ENCODE results near the gene DSCAM. TPM values are rescaled to one million over a fixed set of nuclear protein-coding genes. Genes with fewer than 3 reads are reported as not detected.

DSCAM gene
- total and polyA plus RNA-seq, 8 donors, result 0.37 TPM; not detected in 7

GRCh38 chr21:40717028-40717427 lies 129.9 kb downstream of the DSCAM start:
- Histone ChIP-seq H3K4me1 (no peaks in the 10 kb centered on the region), H3K27ac (no peak overlapping the region), H3K27me3 (no peaks in the 10 kb centered on the region), H3K36me3 (no peaks in the 10 kb centered on the region), H3K9me3 (peaks cover 0 to 14% (median 8%) of the 10 kb centered on the region in 4 donors), H3K4me3 (no peak overlapping the region)
- no peak for TF ChIP-seq POLR2AphosphoS5 (IDR thresholded peaks at IDR 0.05)
- no peak for TF ChIP-seq POLR2A (IDR thresholded peaks at IDR 0.05)
- no peak for TF ChIP-seq EP300 (IDR thresholded peaks at IDR 0.05)
- no peak for TF ChIP-seq CTCF (IDR thresholded peaks at IDR 0.05)
- WGBS, 5 donors, result 31 to 50% (median 34%) methylated on average over 3 of the region's 3 CpGs
- intact Hi-C loops (cut with DNase I; ENCODE audit: low total_unique reads), result no loop called here
- DNase-seq, result peak; percentile 28 to 42

- Histone ChIP-seq H3K9me3 (no peaks in the 10 kb centered on the region), H3K27me3 (no peaks in the 10 kb centered on the region), H3K27ac (no peak overlapping the region), H3K36me3 (no peaks in the 10 kb centered on the region), H3K4me3 (no peak overlapping the region), H3K4me1 (no peaks in the 10 kb centered on the region)
- DNase-seq, result no peak
- TF ChIP-seq POLR2AphosphoS5 (IDR thresholded peaks at IDR 0.05), result no peak
- TF ChIP-seq POLR2A (IDR thresholded peaks at IDR 0.05), result no peak
- TF ChIP-seq CTCF (IDR thresholded peaks at IDR 0.05), result no peak
- TF ChIP-seq EP300 (IDR thresholded peaks at IDR 0.05), result no peak
- intact Hi-C loops (cut with DNase I; ENCODE audit: low total_unique reads), result no loop called here
- WGBS, 5 donors, result 68 to 78% (median 77%) methylated on average over 4 of the region's 4 CpGs
Observed at GRCh38 chr21:40714536-40714935, 132.4 kb downstream of the DSCAM start.

DNA sequence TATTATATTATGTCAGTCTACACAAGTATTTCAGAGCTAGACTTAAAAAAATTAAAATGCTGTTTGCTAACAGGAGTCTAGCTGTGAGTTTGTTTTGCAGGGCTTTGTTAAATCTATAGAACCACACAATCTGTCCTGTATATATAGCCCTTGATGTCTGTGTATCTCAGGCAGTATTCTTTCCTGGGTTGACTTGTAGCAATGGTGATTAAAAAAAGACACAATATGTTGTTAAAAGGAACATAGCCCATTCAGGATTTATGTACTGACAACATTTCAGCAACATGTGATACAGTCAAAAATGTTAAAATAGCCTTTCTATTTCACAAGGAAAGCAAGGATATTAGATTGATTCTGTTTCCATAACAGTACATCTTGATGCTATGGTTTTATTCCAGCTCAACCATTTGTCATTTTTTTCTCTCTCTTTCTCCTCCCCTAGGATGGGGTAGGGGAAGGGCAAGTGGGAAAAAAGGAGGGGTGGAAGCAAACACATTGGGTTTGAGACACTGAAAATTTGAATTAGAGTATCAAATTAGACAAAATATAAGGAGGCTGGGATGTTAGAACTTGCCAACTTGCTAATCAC lies 139.2 kb downstream of the DSCAM start:
- no peaks in the 10 kb centered on the region for H3K9me3 ChIP-seq
- H3K4me3 ChIP-seq, result no peak overlapping the region
- no peak overlapping the region for H3K27ac ChIP-seq
- intact Hi-C loops (cut with DNase I; ENCODE audit: low total_unique reads), result no loop called here
- TF ChIP-seq POLR2A (IDR thresholded peaks at IDR 0.05) (no peak), EP300 (IDR thresholded peaks at IDR 0.05) (no peak), POLR2AphosphoS5 (IDR thresholded peaks at IDR 0.05) (no peak), CTCF (IDR thresholded peaks at IDR 0.05) (no peak)
- DNase-seq, result no peak
- no peaks in the 10 kb centered on the region for H3K36me3 ChIP-seq
- no peaks in the 10 kb centered on the region for H3K4me1 ChIP-seq
- H3K27me3 ChIP-seq, result no peaks in the 10 kb centered on the region

- Histone ChIP-seq H3K36me3 (no peaks in the 10 kb centered on the region), H3K9me3 (no peaks in the 10 kb centered on the region), H3K27ac (no peak overlapping the region), H3K4me3 (no peak overlapping the region), H3K4me1 (no peaks in the 10 kb centered on the region), H3K27me3 (no peaks in the 10 kb centered on the region)
- DNase-seq, result no peak
- intact Hi-C loops (cut with DNase I; ENCODE audit: low total_unique reads), result no loop called here
- WGBS, 5 donors, result 78 to 83% (median 82%) methylated on average over 4 of the region's 4 CpGs
- TF ChIP-seq EP300 (IDR thresholded peaks at IDR 0.05) (no peak), POLR2A (IDR thresholded peaks at IDR 0.05) (no peak), POLR2AphosphoS5 (IDR thresholded peaks at IDR 0.05) (no peak), CTCF (IDR thresholded peaks at IDR 0.05) (no peak)
Observed at GRCh38 chr21:40706806-40707655, 139.9 kb downstream of the DSCAM start.
